OCI-LY7 (cell line): ENCODE results near the gene NUTM1. TPM values are rescaled to one million over a fixed set of nuclear protein-coding genes. Genes with fewer than 3 reads are reported as not detected.

Source experiments
- microRNA-seq: library from miRNA; unstranded; fragments of <30 nt; microRNA quantifications from one replicate; pipeline ENCODE4 v1.2.0, GENCODE V29; 2022; ENCODE audit warnings: borderline replicate concordance
- small RNA-seq: library from RNA; depleted of rRNA; stranded (forward); fragments of <200 nt; gene quantifications from one replicate; pipeline ENCODE3, GENCODE V24; 2014
- total RNA-seq, 2 experiments: library from RNA; depleted of rRNA in 1 of 2; stranded (reverse); fragments of >200 nt in 1 of 2; shearing (Covaris generic) in 1 of 2; gene quantifications; 2 replicates each; pipeline ENCODE4 v1.2.3, GENCODE V29; 2014 to 2022

Gene NUTM1
- total RNA-seq, 2 experiments from 2014 or later, result not detected

Small RNAs within 50 kb of the gene (microRNA-seq; reads per million reads assigned to microRNA genes)
- gene MIR1233-1, result not detected

Small RNAs within 50 kb of the gene (small RNA-seq; reads per million reads assigned to genes)
- not detected for gene MIR1233-1
- not detected for gene RF00019

Other genes with a start within 250 kb of the NUTM1 start
- gene EMC7, start 241.5 kb upstream of the NUTM1 start, total RNA-seq (2014; rRNA removed; shearing (Covaris generic)), result 14.7 and 15.7 TPM in 2 replicates
- 39.8 and 41.4 TPM in 2 replicates for gene EMC7, start 241.5 kb upstream of the NUTM1 start, total RNA-seq (2022)
- 3.6 and 4.4 TPM in 2 replicates for gene PGBD4, start 241.2 kb upstream of the NUTM1 start, total RNA-seq (2014; rRNA removed; shearing (Covaris generic))
- gene PGBD4, start 241.2 kb upstream of the NUTM1 start, total RNA-seq (2022), result 4.1 TPM in 2 replicates
- 44.8 and 47.5 TPM in 2 replicates for gene KATNBL1, start 133.2 kb upstream of the NUTM1 start, total RNA-seq (2014; rRNA removed; shearing (Covaris generic))
- gene KATNBL1, start 133.2 kb upstream of the NUTM1 start, total RNA-seq (2022), result 64.6 and 77.2 TPM in 2 replicates
- 90.7 and 126 TPM in 2 replicates for gene EMC4, start 118.3 kb upstream of the NUTM1 start, total RNA-seq (2014; rRNA removed; shearing (Covaris generic))
- 65.5 and 73.0 TPM in 2 replicates for gene EMC4, start 118.3 kb upstream of the NUTM1 start, total RNA-seq (2022)
- gene SLC12A6, start 5.5 kb upstream of the NUTM1 start, total RNA-seq (2014; rRNA removed; shearing (Covaris generic)), result 8.9 and 11.5 TPM in 2 replicates
- gene SLC12A6, start 5.5 kb upstream of the NUTM1 start, total RNA-seq (2022), result 14.9 and 16.1 TPM in 2 replicates
- gene NOP10, start 179 bp upstream of the NUTM1 start, total RNA-seq (2014; rRNA removed; shearing (Covaris generic)), result 115 and 191 TPM in 2 replicates
- 125 and 130 TPM in 2 replicates for gene NOP10, start 179 bp upstream of the NUTM1 start, total RNA-seq (2022)
- gene LPCAT4, start 23.9 kb downstream of the NUTM1 start, total RNA-seq (2014; rRNA removed; shearing (Covaris generic)), result 27.8 and 44.3 TPM in 2 replicates
- gene LPCAT4, start 23.9 kb downstream of the NUTM1 start, total RNA-seq (2022), result 74.5 and 84.4 TPM in 2 replicates
- gene GOLGA8A, start 94.5 kb downstream of the NUTM1 start, total RNA-seq (2014; rRNA removed; shearing (Covaris generic)), result 8.5 and 9.3 TPM in 2 replicates
- 10.7 and 10.8 TPM in 2 replicates for gene GOLGA8A, start 94.5 kb downstream of the NUTM1 start, total RNA-seq (2022)
- gene GOLGA8B, start 240.3 kb downstream of the NUTM1 start, total RNA-seq (2014; rRNA removed; shearing (Covaris generic)), result 71.7 and 91.3 TPM in 2 replicates
- 125 and 136 TPM in 2 replicates for gene GOLGA8B, start 240.3 kb downstream of the NUTM1 start, total RNA-seq (2022)